ENCODE measurements around the gene HOXC6. TPM values are rescaled to one million over a fixed set of nuclear protein-coding genes. Genes with fewer than 3 reads are reported as not detected.

The HOXC6 gene
- total RNA-seq, 2 experiments from 2014 or later: not detected

GRCh38 chr12:54027442-54027786 lies 826 bp upstream of the HOXC6 start:
- Histone ChIP-seq H3K4me3 (ENCODE audit: low read length) (no peak overlapping the region), H3K27me3 (ENCODE audit: control insufficient read depth in 1 of 2, insufficient read depth in 2 of 2, low read length in 2 of 2) (peaks cover 91 to 98% of the 10 kb centered on the region in 2 experiments), H3K27ac (ENCODE audit: low read depth in 1 of 2, low read length in 2 of 2) (no peak overlapping the region), H3K36me3 (ENCODE audit: insufficient read depth, low read length) (no peaks in the 10 kb centered on the region), H3K9me3 (ENCODE audit: control insufficient read depth in 1 of 2, insufficient read depth in 1 of 2, low read length in 2 of 2) (peaks cover 0 to 25% of the 10 kb centered on the region in 2 experiments), H3K4me1 (ENCODE audit: insufficient read depth, low read length) (peaks cover 24% of the 10 kb centered on the region)
- Mint-ChIP-seq H3K9me3 (no peaks in the 10 kb centered on the region), H3K27ac (no peak overlapping the region), H3K4me1 (ENCODE audit: low read depth) (peaks cover 25% of the 10 kb centered on the region), H3K4me3 (no peak overlapping the region), H3K36me3 (ENCODE audit: low read depth) (no peaks in the 10 kb centered on the region), H3K27me3 (peaks cover 99% of the 10 kb centered on the region)
- ATAC-seq (ENCODE audit: poor library complexity) (no peak), DNase-seq (no peak)
- ChIA-PET POLR2A (no interaction called here), CTCF (interaction anchor here (0.8 to 1.3 kb wide), 3 partner anchors 13 to 174 kb away, joined by 3 to 4 read pairs (median 3); no protein-coding TSS in a partner anchor)
- TF ChIP-seq CTCF (IDR thresholded peaks at IDR 0.05): no peak
- intact Hi-C loops (cut with DNase I, micrococcal nuclease): no loop called here

GRCh38 chr12:54029529-54030441 lies 1.5 kb downstream of the HOXC6 start:
- Histone ChIP-seq H3K27me3 (ENCODE audit: control insufficient read depth in 1 of 2, insufficient read depth in 2 of 2, low read length in 2 of 2) (peaks cover 92 to 98% of the 10 kb centered on the region in 2 experiments), H3K9me3 (ENCODE audit: control insufficient read depth in 1 of 2, insufficient read depth in 1 of 2, low read length in 2 of 2) (peaks cover 10 to 41% of the 10 kb centered on the region in 2 experiments), H3K4me1 (ENCODE audit: insufficient read depth, low read length) (peaks cover 48% of the 10 kb centered on the region), H3K27ac (ENCODE audit: low read depth in 1 of 2, low read length in 2 of 2) (no peak overlapping the region), H3K4me3 (ENCODE audit: low read length) (no peak overlapping the region), H3K36me3 (ENCODE audit: insufficient read depth, low read length) (no peaks in the 10 kb centered on the region)
- peaks cover 97% of the 10 kb centered on the region for H3K27me3 Mint-ChIP-seq
- H3K4me3 Mint-ChIP-seq: peak overlapping the region; percentile 20
- no peaks in the 10 kb centered on the region for H3K36me3 Mint-ChIP-seq (ENCODE audit: low read depth)
- peaks cover 2% of the 10 kb centered on the region for H3K9me3 Mint-ChIP-seq
- peaks cover 29% of the 10 kb centered on the region for H3K4me1 Mint-ChIP-seq (ENCODE audit: low read depth)
- TF ChIP-seq CTCF (IDR thresholded peaks at IDR 0.05): no peak
- DNase-seq (no peak), ATAC-seq (ENCODE audit: poor library complexity) (no peak)
- CTCF ChIA-PET: interaction anchor here (1.3 kb wide), 1 partner anchor 172 kb away, joined by 4 read pairs; no protein-coding TSS in a partner anchor
- POLR2A ChIA-PET: interaction anchor here (1.2 kb wide), 1 partner anchor 12 kb away, joined by 4 read pairs; no protein-coding TSS in a partner anchor
- intact Hi-C loops (cut with DNase I, micrococcal nuclease): loop anchor here in 1 of 2 experiments (2.0 kb wide), 1 partner anchor 15 kb away; no protein-coding TSS in a partner anchor
- H3K27ac Mint-ChIP-seq: no peak overlapping the region

- Mint-ChIP-seq H3K4me1 (ENCODE audit: low read depth) (peaks cover 33% of the 10 kb centered on the region), H3K9me3 (peaks cover 2% of the 10 kb centered on the region), H3K27ac (no peak overlapping the region), H3K36me3 (ENCODE audit: low read depth) (no peaks in the 10 kb centered on the region), H3K4me3 (no peak overlapping the region), H3K27me3 (peaks cover 97% of the 10 kb centered on the region)
- intact Hi-C loops (cut with DNase I, micrococcal nuclease): no loop called here
- no peak overlapping the region for H3K4me3 ChIP-seq (ENCODE audit: low read length)
- peaks cover 10 to 44% of the 10 kb centered on the region in 2 experiments for H3K9me3 ChIP-seq (ENCODE audit: control insufficient read depth in 1 of 2, insufficient read depth in 1 of 2, low read length in 2 of 2)
- ChIA-PET CTCF (no interaction called here), POLR2A (no interaction called here)
- no peak for ATAC-seq (ENCODE audit: poor library complexity)
- no peak overlapping the region for H3K27ac ChIP-seq (ENCODE audit: low read depth in 1 of 2, low read length in 2 of 2)
- no peaks in the 10 kb centered on the region for H3K36me3 ChIP-seq (ENCODE audit: insufficient read depth, low read length)
- H3K4me1 ChIP-seq (ENCODE audit: insufficient read depth, low read length): peaks cover 49% of the 10 kb centered on the region
- DNase-seq: no peak
- H3K27me3 ChIP-seq (ENCODE audit: control insufficient read depth in 1 of 2, insufficient read depth in 2 of 2, low read length in 2 of 2): peaks cover 92 to 98% of the 10 kb centered on the region in 2 experiments
- no peak for TF ChIP-seq CTCF (IDR thresholded peaks at IDR 0.05)
These were observed 2.2 kb downstream of the HOXC6 start for GRCh38 chr12:54030442-54030801.

Data from CD4-positive, alpha-beta T cell (primary cell).